H9 (cell line): ENCODE measurements around the gene LEFTY1. TPM values are rescaled to one million over a fixed set of nuclear protein-coding genes. Genes with fewer than 3 reads are reported as not detected.

Source experiments
- DNase-seq: peaks from one replicate; pipeline ENCODE4 v3.0.0-alpha.2; 2017
- H2AFZ ChIP-seq: one replicate; pipeline ENCODE4 v1.6.1; 2013; ENCODE audit warnings: mild to moderate bottlenecking, low read length, control low read depth, moderate library complexity
- H2AK5ac ChIP-seq: 2 replicates; pipeline ENCODE4 v1.6.1; 2013; ENCODE audit warnings: low read length, control low read depth, mixed read lengths; ENCODE audit not compliant: insufficient read length
- H2BK120ac ChIP-seq: one replicate; pipeline ENCODE4 v1.6.1; 2013; ENCODE audit warnings: low read depth, mild to moderate bottlenecking, low read length, control low read depth, inconsistent platforms; ENCODE audit not compliant: poor library complexity, severe bottlenecking
- H2BK12ac ChIP-seq: 2 replicates; pipeline ENCODE4 v1.6.1; 2013; ENCODE audit warnings: low read length, control low read depth, mixed read lengths, low read depth; ENCODE audit not compliant: insufficient read length
- H2BK15ac ChIP-seq: 2 replicates; pipeline ENCODE4 v1.6.1; 2013; ENCODE audit warnings: low read depth, low read length, control low read depth
- H2BK20ac ChIP-seq: one replicate; pipeline ENCODE4 v1.6.1; 2013; ENCODE audit warnings: low read depth, mild to moderate bottlenecking, low read length, control low read depth, inconsistent platforms; ENCODE audit not compliant: poor library complexity, severe bottlenecking
- H2BK5ac ChIP-seq: 2 replicates; pipeline ENCODE4 v1.6.1; 2013; ENCODE audit warnings: low read length, control low read depth, mixed read lengths; ENCODE audit not compliant: insufficient read length
- H3K14ac ChIP-seq: 2 replicates; pipeline ENCODE4 v1.6.1; 2013; ENCODE audit warnings: low read length, control low read depth; ENCODE audit not compliant: insufficient read depth
- H3K18ac ChIP-seq: 2 replicates; pipeline ENCODE4 v1.6.1; 2013; ENCODE audit warnings: low read depth, mild to moderate bottlenecking, mixed read lengths, low read length, control low read depth; ENCODE audit not compliant: insufficient read length
- H3K23ac ChIP-seq: 2 replicates; pipeline ENCODE4 v1.6.1; 2013; ENCODE audit warnings: low read length, control low read depth, mixed read lengths, low read depth; ENCODE audit not compliant: insufficient read length
- H3K23me2 ChIP-seq: 2 replicates; pipeline ENCODE4 v1.6.1; 2013; ENCODE audit warnings: low read depth, mild to moderate bottlenecking, mixed read lengths, low read length, control low read depth; ENCODE audit not compliant: insufficient read length, poor library complexity, severe bottlenecking
- H3K27ac ChIP-seq: 2 replicates; pipeline ENCODE4 v1.5.1; 2013; ENCODE audit warnings: low read length, control low read depth, mixed read lengths, low read depth; ENCODE audit not compliant: insufficient read length
- H3K27me3 ChIP-seq: 2 replicates; pipeline ENCODE4 v1.6.1; 2013; ENCODE audit warnings: low read length, control low read depth, inconsistent platforms; ENCODE audit not compliant: insufficient read depth
- H3K4ac ChIP-seq: 2 replicates; pipeline ENCODE4 v1.6.1; 2013; ENCODE audit warnings: low read depth, mild to moderate bottlenecking, control low read depth, inconsistent platforms, low read length, moderate library complexity
- H3K4me1 ChIP-seq: 2 replicates; pipeline ENCODE4 v1.6.1; 2013; ENCODE audit warnings: low read length, control low read depth, inconsistent platforms; ENCODE audit not compliant: insufficient read depth
- H3K4me2 ChIP-seq: 2 replicates; pipeline ENCODE4 v1.6.1; 2013; ENCODE audit warnings: low read length, control low read depth, mixed read lengths; ENCODE audit not compliant: insufficient read length, insufficient read depth
- H3K56ac ChIP-seq: 2 replicates; pipeline ENCODE4 v1.6.1; 2013; ENCODE audit warnings: low read depth, mild to moderate bottlenecking, mixed read lengths, low read length, control low read depth; ENCODE audit not compliant: insufficient read length
- H3K79me1 ChIP-seq: 2 replicates; pipeline ENCODE4 v1.6.1; 2013; ENCODE audit warnings: low read depth, mild to moderate bottlenecking, moderate library complexity, low read length, control low read depth, inconsistent platforms; ENCODE audit not compliant: insufficient read depth, poor library complexity, severe bottlenecking
- H3K79me2 ChIP-seq: 2 replicates; pipeline ENCODE4 v1.6.1; 2013; ENCODE audit warnings: low read length, control low read depth, inconsistent platforms; ENCODE audit not compliant: insufficient read depth
- H3K9ac ChIP-seq: 2 replicates; pipeline ENCODE4 v1.6.1; 2013; ENCODE audit warnings: low read length, control low read depth, mixed read lengths; ENCODE audit not compliant: insufficient read length; ENCODE audit errors: extremely low read depth
- H3K9me3 ChIP-seq: one replicate; pipeline ENCODE4 v1.6.1; 2013; ENCODE audit warnings: low read depth, low read length, inconsistent platforms; ENCODE audit not compliant: control insufficient read depth
- H3T11ph ChIP-seq: one replicate; pipeline ENCODE4 v1.6.1; 2013; ENCODE audit warnings: mild to moderate bottlenecking, low read length, control low read depth, inconsistent platforms
- H4K20me1 ChIP-seq: one replicate; pipeline ENCODE4 v1.6.1; 2013; ENCODE audit not compliant: control insufficient read depth, insufficient read length, insufficient read depth
- H4K5ac ChIP-seq: 2 replicates; pipeline ENCODE4 v1.6.1; 2013; ENCODE audit warnings: low read depth, mild to moderate bottlenecking, mixed read lengths, low read length, control low read depth; ENCODE audit not compliant: insufficient read length
- H4K8ac ChIP-seq: replicated peaks from 2 replicates; pipeline ENCODE4 v1.6.1; 2013; ENCODE audit warnings: low read length, control low read depth, mixed read lengths, low read depth; ENCODE audit not compliant: insufficient read length
- H4K91ac ChIP-seq: 2 replicates; pipeline ENCODE4 v1.6.1; 2013; ENCODE audit warnings: low read depth, mild to moderate bottlenecking, moderate library complexity, mixed read lengths, low read length, control low read depth; ENCODE audit not compliant: insufficient read length
- H3K27ac Mint-ChIP-seq, 3 experiments: 2 replicates in 2 of 3; 3 replicates in 1 of 3; pipeline ENCODE4 v1.8.0; 2020 to 2021; ENCODE audit warnings: mixed read lengths in 3 of 3, mild to moderate bottlenecking in 1 of 3, moderate library complexity in 1 of 3
- H3K27me3 Mint-ChIP-seq: 2 replicates; pipeline ENCODE4 v1.8.0; 2021; ENCODE audit warnings: low read depth, mild to moderate bottlenecking, moderate library complexity, mixed read lengths
- H3K36me3 Mint-ChIP-seq, 3 experiments: 2 replicates in 2 of 3; 3 replicates in 1 of 3; pipeline ENCODE4 v1.8.0; 2020 to 2021; ENCODE audit warnings: low read depth in 3 of 3, mixed read lengths in 3 of 3; ENCODE audit not compliant: insufficient read depth in 1 of 3
- H3K4me1 Mint-ChIP-seq, 2 experiments: 2 replicates each; pipeline ENCODE4 v1.8.0; 2020; ENCODE audit warnings: mixed read lengths in 2 of 2
- H3K4me3 Mint-ChIP-seq, 2 experiments: 2 replicates in 1 of 2; 3 replicates in 1 of 2; pipeline ENCODE4 v1.8.0; 2020 to 2021; ENCODE audit warnings: mild to moderate bottlenecking in 2 of 2, mixed read lengths in 2 of 2, moderate library complexity in 1 of 2
- H3K9me3 Mint-ChIP-seq, 2 experiments: 2 replicates in 1 of 2; 3 replicates in 1 of 2; pipeline ENCODE4 v1.8.0; 2020; ENCODE audit warnings: mild to moderate bottlenecking in 2 of 2, mixed read lengths in 2 of 2, moderate library complexity in 1 of 2
- WGBS: extraction: QIAGEN DNeasy Blood & Tissue Kit; methylation state at CpG from one replicate; pipeline ENCODE4 v1.1.7; 2013; ENCODE audit warnings: missing lambda C conversion rate, low lambda C conversion rate, mixed read lengths; ENCODE audit not compliant: insufficient read length; ENCODE audit errors: extremely low coverage; 5-methylcytosine and 5-hydroxymethylcytosine counted together
- total RNA-seq: library from RNA; stranded (reverse); gene quantifications from 2 replicates; pipeline ENCODE4 v1.2.1, GENCODE V29; 2021
- TF ChIP-seq, protein P1 (sequence below): fragments of 200-600 bp; sonication (generic); conservative IDR thresholded peaks from 3 replicates; pipeline ENCODE4 v1.8.0; 2021; ENCODE audit warnings: antibody characterized with exemption, mild to moderate bottlenecking

Gene LEFTY1
- total RNA-seq, 1 experiment from 2014 or later = 107 TPM

DNA sequence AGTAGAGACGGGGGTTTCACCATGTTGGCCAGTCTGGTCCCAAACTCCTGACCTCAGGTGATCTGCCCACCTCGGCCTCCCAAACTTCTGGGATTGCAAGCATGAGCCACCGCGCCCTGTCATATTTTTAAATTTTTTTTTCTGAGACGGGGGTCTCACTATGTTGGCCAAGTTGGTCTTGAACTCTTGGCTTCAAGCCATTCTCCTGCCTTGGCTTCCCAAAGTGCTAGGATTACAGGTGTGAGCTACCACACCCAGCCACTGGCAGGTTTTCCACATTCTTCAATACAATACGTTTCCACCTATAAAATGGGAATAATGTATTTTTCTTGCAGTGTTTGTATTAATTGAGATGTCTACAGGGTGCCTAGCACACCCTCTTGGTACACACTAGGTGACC is 3.4 kb upstream of the LEFTY1 start:
- no peak overlapping the region for H3K9ac ChIP-seq
- H3K27ac ChIP-seq = no peak overlapping the region
- no peak overlapping the region for H2AFZ ChIP-seq
- no peak overlapping the region for H3T11ph ChIP-seq
- H3K14ac ChIP-seq = no peak overlapping the region
- no peaks in the 10 kb centered on the region for H3K79me1 ChIP-seq
- no peak overlapping the region for H4K5ac ChIP-seq
- no peak overlapping the region for H3K18ac ChIP-seq
- H2BK120ac ChIP-seq = no peak overlapping the region
- peaks cover 40% of the 10 kb centered on the region in 2 experiments for H3K4me1 Mint-ChIP-seq
- no peak overlapping the region for H3K4me3 Mint-ChIP-seq
- no peak overlapping the region for H2AK5ac ChIP-seq
- no peak for DNase-seq
- TF ChIP-seq, protein P1, sequence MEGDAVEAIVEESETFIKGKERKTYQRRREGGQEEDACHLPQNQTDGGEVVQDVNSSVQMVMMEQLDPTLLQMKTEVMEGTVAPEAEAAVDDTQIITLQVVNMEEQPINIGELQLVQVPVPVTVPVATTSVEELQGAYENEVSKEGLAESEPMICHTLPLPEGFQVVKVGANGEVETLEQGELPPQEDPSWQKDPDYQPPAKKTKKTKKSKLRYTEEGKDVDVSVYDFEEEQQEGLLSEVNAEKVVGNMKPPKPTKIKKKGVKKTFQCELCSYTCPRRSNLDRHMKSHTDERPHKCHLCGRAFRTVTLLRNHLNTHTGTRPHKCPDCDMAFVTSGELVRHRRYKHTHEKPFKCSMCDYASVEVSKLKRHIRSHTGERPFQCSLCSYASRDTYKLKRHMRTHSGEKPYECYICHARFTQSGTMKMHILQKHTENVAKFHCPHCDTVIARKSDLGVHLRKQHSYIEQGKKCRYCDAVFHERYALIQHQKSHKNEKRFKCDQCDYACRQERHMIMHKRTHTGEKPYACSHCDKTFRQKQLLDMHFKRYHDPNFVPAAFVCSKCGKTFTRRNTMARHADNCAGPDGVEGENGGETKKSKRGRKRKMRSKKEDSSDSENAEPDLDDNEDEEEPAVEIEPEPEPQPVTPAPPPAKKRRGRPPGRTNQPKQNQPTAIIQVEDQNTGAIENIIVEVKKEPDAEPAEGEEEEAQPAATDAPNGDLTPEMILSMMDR = no peak
- no peak overlapping the region for H2BK12ac ChIP-seq
- peaks cover 2% of the 10 kb centered on the region; the same call in 1 of the 2 replicates for H3K79me2 ChIP-seq
- no peaks in the 10 kb centered on the region; a peak in 1 of 5 replicates for H3K9me3 Mint-ChIP-seq
- no peaks in the 10 kb centered on the region for H3K23me2 ChIP-seq
- no peak overlapping the region for H4K91ac ChIP-seq
- no peak overlapping the region for H3K4me2 ChIP-seq
- H3K27ac Mint-ChIP-seq = no peak overlapping the region
- no peaks in the 10 kb centered on the region for H3K9me3 ChIP-seq
- no peak overlapping the region for H3K56ac ChIP-seq
- H2BK20ac ChIP-seq = no peak overlapping the region
- H3K23ac ChIP-seq = no peak overlapping the region
- H3K27me3 ChIP-seq = no peaks in the 10 kb centered on the region
- WGBS = no CpG with 5 or more reads among the region's 6 CpGs
- no peaks in the 10 kb centered on the region for H4K20me1 ChIP-seq
- H4K8ac ChIP-seq = no peak overlapping the region
- H2BK15ac ChIP-seq = no peak overlapping the region
- H3K36me3 Mint-ChIP-seq = peaks cover 0 to 2% (median 0%) of the 10 kb centered on the region in 3 experiments; a peak in 2 of 7 replicates
- H3K4me1 ChIP-seq = peaks cover 3% of the 10 kb centered on the region; the same call in 1 of the 2 replicates
- H3K27me3 Mint-ChIP-seq = peaks cover 2% of the 10 kb centered on the region; the same call in 1 of the 2 replicates
- H2BK5ac ChIP-seq = no peak overlapping the region
- no peak overlapping the region for H3K4ac ChIP-seq
